ENCODE data around the gene PPP1R9B.

PPP1R9B gene

DNA sequence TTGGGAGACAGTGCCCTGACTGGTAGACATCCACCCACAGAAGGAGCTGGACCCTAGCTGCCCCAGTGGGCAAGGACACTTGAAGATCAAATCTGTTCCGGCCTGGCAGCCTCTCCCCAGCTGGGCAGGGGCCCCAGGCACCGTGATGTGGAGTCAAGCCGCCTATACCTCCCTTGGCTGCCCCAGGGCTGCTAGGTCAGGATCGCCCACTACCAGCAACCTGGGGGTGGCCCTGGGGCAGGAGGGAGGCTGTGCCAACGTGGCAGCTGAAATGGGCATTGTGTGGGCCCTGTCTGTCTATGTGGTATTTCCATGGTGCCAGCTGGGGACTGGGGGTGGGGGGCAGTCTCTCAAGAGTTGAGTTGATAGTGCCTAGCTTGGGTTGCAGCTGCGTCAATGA is 54.4 kb downstream of the PPP1R9B start:
- in situ Hi-C loops (cut with MboI; ENCODE audit: low sequenced_read_pairs) = no loop called here

- in situ Hi-C loops (cut with MboI; ENCODE audit: low sequenced_read_pairs) = no loop called here
Measured at GRCh38 chr17:50095626-50096037, 54.8 kb downstream of the PPP1R9B start.

- in situ Hi-C loops (cut with MboI; ENCODE audit: low sequenced_read_pairs) = no loop called here
Measured at GRCh38 chr17:50094753-50095619, 55.5 kb downstream of the PPP1R9B start, which contains the start of gene PDK2. PDK2 (plus strand) TSS chr17:50095351; CDS start chr17:50095436, 85 bp downstream.

DNA sequence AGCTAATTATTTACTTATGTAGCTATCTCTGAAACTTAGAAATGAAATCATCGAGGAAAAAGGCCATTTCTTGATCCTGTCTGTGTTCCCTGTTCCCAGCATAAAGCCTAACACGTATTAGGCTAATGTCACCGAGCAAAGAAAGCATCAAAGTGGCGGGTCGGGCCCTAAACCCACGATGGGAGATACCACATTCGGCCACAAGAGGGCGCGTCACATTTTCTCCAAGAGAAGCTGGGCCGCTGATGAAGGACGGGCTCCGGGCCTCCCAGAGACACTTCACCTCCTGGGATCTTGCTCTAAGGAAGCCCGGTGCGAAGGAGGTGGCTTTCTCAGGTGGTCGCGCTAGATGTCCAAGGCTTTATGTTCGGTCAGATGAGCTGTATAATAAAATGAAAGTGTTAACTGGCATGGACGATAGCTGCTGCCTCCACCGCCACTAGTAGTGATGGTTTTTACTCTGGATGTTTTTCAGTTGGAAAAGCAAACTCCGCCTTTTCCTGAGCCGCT is 56.2 kb downstream of the PPP1R9B start:
- in situ Hi-C loops (cut with MboI; ENCODE audit: low sequenced_read_pairs) = no loop called here

DNA sequence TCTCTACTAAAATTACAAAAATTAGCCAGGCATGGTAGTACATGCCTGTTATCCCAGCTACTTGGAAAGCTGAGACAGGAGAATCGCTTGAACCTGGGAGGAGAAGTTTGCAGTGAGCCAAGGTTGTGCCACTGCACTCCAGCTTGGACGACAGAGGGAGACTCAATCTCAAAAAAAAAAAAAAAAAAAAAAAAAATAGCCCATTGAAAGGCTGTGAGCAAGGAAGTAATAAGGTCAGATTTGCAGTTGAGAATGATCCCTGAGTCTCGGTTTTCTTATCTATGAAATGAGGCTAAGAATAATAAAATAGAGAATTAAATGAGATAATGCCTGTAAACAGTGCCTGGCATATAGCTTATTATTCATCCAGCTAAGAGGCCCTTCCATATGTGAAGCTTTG is 56.7 kb downstream of the PPP1R9B start:
- in situ Hi-C loops (cut with MboI; ENCODE audit: low sequenced_read_pairs) = no loop called here

DNA sequence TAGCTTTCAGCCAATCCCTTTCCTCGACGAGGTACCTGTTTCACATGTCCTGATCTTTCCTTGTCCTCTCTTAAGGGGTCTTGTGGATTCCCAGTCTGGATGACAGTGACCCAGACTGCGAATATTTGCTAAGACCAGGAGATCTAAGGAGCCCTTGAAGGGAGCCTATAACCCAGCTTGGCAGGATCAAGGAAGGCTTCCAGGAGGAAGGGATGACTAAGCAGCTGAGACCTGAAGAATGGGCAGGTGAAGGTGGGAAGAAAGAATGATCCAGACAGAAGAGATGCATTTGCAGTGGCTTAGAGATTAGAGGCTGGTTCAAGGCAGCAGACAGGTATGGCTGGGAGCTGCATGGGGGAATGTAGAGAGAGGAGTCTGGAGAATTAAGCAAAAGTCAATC is 57.2 kb downstream of the PPP1R9B start:
- in situ Hi-C loops (cut with MboI; ENCODE audit: low sequenced_read_pairs) = no loop called here

- in situ Hi-C loops (cut with MboI; ENCODE audit: low sequenced_read_pairs) = no loop called here
Measured at GRCh38 chr17:50091918-50092285, 58.6 kb downstream of the PPP1R9B start.

GRCh38 chr17:50090971-50091917 is 59.2 kb downstream of the PPP1R9B start:
- in situ Hi-C loops (cut with MboI; ENCODE audit: low sequenced_read_pairs) = no loop called here

- in situ Hi-C loops (cut with MboI; ENCODE audit: low sequenced_read_pairs) = no loop called here
Measured at GRCh38 chr17:50090071-50090470, 60.4 kb downstream of the PPP1R9B start.

DNA sequence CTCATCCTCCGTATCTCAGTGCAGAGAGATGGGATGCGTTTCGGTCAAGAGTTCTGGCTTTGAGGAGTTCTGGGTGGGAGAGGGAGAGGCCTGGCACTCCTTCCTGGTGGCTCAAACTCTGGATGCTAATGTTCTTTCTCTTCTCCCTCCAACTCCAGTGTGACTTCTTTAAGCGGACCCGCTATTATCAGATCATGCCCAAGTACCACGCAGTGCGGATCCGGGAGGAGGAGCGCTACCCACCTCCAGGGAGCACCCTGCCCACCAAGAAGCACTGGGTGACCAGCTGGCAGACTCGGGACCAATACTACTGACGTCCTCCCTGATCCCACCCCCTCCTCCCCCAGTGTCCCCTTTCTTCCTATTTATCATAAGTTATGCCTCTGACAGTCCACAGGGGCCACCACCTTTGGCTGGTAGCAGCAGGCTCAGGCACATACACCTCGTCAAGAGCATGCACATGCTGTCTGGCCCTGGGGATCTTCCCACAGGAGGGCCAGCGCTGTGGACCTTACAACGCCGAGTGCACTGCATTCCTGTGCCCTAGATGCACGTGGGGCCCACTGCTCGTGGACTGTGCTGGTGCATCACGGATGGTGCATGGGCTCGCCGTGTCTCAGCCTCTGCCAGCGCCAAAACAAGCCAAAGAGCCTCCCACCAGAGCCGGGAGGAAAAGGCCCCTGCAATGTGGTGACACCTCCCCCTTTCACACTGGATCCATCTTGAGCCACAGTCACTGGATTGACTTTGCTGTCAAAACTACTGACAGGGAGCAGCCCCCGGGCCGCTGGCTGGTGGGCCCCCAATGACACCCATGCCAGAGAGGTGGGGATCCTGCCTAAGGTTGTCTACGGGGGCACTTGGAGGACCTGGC is 61.3 kb downstream of the PPP1R9B start:
- in situ Hi-C loops (cut with MboI; ENCODE audit: low sequenced_read_pairs) = loop anchor here (10.0 kb wide), 1 partner anchor 54 kb away; no protein-coding TSS in a partner anchor

DNA sequence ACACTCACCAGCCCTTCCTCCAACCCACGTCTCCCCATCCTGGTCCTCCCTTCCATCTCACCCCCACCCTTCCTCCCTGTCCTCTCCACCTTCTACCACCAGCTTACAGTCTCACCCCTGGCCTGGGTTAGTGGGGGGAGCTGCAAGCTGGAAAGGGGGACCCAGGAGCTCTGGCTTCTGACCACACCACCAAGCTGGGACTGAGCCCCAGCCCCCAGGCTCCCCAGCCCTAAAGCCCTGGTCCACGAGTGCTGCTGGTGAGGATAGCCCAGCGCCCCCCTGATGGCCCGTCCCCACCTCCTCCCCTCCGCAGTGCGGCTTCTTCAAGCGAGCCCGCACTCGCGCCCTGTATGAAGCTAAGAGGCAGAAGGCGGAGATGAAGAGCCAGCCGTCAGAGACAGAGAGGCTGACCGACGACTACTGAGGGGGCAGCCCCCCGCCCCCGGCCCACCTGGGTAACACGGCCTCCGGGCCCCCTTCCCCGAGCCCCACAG is 62.5 kb downstream of the PPP1R9B start:
- in situ Hi-C loops (cut with MboI; ENCODE audit: low sequenced_read_pairs) = loop anchor here (10.0 kb wide), 1 partner anchor 53 kb away; no protein-coding TSS in a partner anchor

DNA sequence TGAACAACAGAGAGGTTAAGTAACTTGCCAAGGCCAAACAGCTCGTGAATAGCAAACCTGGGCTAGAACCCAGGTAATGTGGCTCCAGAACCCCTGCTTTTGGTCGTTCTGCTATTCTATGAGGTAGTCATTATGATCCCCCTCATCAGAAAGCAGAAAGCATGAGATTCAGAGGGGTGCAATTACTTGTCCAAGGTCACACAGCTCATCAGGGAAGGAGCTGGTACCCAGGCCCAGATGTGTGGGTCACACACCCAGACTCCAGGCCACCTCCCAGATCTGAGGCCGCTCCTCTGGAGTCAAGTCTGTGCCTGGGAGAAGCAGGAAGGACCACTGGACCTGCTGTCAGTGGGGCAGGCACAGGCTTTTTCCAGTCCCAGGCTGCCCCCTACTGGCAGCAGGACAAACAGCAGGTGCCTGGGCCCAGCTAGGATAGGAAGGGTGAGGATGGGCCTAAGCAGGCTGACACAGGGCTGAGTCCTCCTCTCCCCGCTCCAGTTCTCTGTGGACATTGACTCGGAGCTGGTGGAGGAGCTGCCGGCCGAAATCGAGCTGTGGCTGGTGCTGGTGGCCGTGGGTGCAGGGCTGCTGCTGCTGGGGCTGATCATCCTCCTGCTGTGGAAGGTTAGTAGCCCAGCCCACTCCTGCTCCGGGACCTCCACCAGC is 63.1 kb downstream of the PPP1R9B start:
- in situ Hi-C loops (cut with MboI; ENCODE audit: low sequenced_read_pairs) = loop anchor here (10.0 kb wide), 1 partner anchor 53 kb away; no protein-coding TSS in a partner anchor
